ENCODE data around the gene ADISSP. TPM values are rescaled to one million over a fixed set of nuclear protein-coding genes. Genes with fewer than 3 reads are reported as not detected.

The ADISSP gene
- total RNA-seq, 2 donors from 2014 or later = 7.8 to 20.4 TPM

DNA sequence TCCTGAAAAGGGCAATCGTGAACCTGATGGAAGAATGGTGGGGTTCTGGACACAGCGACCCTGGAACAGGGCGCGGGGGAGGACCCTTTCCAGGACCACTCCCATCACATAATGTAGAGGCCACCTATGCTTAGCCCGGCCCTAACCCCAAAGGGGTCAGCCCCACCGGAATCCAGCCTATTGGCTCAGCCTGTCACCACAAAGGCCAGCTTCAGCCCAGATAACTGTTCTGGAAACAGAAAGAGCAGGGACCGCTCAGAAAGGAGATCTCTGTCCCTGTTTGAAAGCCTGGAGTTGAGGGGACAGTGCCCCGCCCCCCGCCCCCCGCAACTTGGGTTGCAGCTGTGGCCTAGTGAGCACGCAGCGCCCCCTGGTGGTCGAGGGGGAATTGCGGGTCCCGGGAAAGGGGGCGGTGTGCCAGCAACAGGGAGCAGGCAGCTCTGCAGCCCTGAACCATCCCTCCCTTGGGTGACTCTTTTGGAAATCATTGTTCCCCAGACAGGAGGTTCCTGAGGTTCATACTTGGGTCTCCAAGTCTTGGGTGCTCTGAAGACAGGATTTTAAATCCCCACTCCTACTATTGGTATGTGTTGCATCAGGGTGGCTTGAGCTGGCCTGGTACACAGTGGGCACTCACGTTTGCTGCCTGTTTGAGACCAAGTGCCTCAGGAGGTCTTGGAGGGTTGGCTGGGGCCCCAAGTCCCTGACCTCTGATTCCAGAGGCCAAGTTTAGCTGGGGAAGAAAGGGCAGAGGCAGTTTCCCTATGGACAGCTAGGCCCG lies 56.7 kb downstream of the ADISSP start:
- Histone ChIP-seq H3K27me3 (replicated peaks; ENCODE audit: insufficient read depth) (no peaks in the 10 kb centered on the region), H3K4me1 (ENCODE audit: control insufficient read depth in 1 of 2, low read depth in 2 of 2) (peaks cover 4 to 12% of the 10 kb centered on the region in 2 donors), H3K4me3 (peak overlapping the region; percentile 31), H3K27ac (no peak overlapping the region), H3K36me3 (no peaks in the 10 kb centered on the region), H3K9me3 (no peaks in the 10 kb centered on the region)
- ATAC-seq (ENCODE audit: insufficient number of reproducible peaks, low FRiP score, low read depth) (no peak), DNase-seq (ENCODE audit: low spot score) (no peak)
- TF ChIP-seq, protein P1, sequence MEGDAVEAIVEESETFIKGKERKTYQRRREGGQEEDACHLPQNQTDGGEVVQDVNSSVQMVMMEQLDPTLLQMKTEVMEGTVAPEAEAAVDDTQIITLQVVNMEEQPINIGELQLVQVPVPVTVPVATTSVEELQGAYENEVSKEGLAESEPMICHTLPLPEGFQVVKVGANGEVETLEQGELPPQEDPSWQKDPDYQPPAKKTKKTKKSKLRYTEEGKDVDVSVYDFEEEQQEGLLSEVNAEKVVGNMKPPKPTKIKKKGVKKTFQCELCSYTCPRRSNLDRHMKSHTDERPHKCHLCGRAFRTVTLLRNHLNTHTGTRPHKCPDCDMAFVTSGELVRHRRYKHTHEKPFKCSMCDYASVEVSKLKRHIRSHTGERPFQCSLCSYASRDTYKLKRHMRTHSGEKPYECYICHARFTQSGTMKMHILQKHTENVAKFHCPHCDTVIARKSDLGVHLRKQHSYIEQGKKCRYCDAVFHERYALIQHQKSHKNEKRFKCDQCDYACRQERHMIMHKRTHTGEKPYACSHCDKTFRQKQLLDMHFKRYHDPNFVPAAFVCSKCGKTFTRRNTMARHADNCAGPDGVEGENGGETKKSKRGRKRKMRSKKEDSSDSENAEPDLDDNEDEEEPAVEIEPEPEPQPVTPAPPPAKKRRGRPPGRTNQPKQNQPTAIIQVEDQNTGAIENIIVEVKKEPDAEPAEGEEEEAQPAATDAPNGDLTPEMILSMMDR (IDR thresholded peaks at IDR 0.05) = peak; percentile 96

DNA sequence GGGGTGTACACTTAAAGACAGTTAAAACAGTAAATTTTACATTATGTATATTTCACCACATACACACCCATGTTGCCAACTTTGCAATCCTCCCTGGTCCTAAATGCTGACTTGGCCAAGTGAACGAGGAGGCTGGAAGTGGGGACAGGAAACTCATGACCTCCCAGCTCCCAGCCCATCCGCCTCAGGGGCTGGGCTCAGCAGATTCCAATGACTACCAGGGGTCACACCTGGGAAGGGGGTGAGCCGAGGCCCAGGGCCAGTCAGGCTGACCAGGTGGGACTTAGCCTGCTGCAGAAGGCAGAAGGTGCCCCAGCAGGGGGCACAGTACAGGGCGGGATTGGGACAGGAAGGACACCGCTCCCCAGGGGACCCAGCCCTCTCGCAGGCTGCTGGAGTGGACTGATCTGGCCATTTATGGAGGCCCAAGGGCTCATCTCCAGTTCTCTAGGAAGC lies 57.5 kb downstream of the ADISSP start:
- H3K9me3 ChIP-seq = no peaks in the 10 kb centered on the region
- TF ChIP-seq, protein P1 (IDR thresholded peaks at IDR 0.05) = no peak
- ATAC-seq (ENCODE audit: insufficient number of reproducible peaks, low FRiP score, low read depth) (no peak), DNase-seq (ENCODE audit: low spot score) (no peak)
- H3K27ac ChIP-seq = no peak overlapping the region
- no peak overlapping the region for H3K4me3 ChIP-seq
- no peaks in the 10 kb centered on the region for H3K36me3 ChIP-seq
- peaks cover 4 to 12% of the 10 kb centered on the region in 2 donors for H3K4me1 ChIP-seq (ENCODE audit: control insufficient read depth in 1 of 2, low read depth in 2 of 2)
- H3K27me3 ChIP-seq (replicated peaks; ENCODE audit: insufficient read depth) = no peaks in the 10 kb centered on the region

DNA sequence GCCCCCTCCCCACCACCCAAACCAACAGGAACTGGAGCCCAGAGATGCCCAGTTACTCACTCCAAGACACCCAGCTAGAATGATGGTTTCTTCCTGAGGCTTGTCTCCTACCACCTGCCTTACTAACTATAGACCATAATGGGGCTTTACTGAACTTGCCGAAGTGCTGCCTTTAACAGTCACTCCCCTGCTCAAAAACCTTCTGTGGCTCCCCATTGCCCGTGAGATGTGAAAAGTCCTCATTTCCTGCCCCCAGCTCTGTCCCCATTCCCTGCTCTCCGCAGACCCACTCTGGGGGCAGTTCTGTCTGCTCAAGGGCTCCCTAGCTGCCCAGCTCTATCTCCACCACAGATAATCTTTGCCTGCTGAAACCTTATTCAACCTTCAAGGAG lies 60.0 kb downstream of the ADISSP start:
- no peaks in the 10 kb centered on the region for H3K27me3 ChIP-seq (replicated peaks; ENCODE audit: insufficient read depth)
- H3K36me3 ChIP-seq = no peaks in the 10 kb centered on the region
- no peak overlapping the region for H3K4me3 ChIP-seq
- TF ChIP-seq, protein P1 (IDR thresholded peaks at IDR 0.05) = no peak
- peaks cover 4 to 12% of the 10 kb centered on the region in 2 donors for H3K4me1 ChIP-seq (ENCODE audit: control insufficient read depth in 1 of 2, low read depth in 2 of 2)
- H3K27ac ChIP-seq = peak overlapping the region in 1 of 2 donors; percentile 43
- no peaks in the 10 kb centered on the region for H3K9me3 ChIP-seq
- no peak for ATAC-seq (ENCODE audit: insufficient number of reproducible peaks, low FRiP score, low read depth)
- no peak for DNase-seq (ENCODE audit: low spot score)

DNA sequence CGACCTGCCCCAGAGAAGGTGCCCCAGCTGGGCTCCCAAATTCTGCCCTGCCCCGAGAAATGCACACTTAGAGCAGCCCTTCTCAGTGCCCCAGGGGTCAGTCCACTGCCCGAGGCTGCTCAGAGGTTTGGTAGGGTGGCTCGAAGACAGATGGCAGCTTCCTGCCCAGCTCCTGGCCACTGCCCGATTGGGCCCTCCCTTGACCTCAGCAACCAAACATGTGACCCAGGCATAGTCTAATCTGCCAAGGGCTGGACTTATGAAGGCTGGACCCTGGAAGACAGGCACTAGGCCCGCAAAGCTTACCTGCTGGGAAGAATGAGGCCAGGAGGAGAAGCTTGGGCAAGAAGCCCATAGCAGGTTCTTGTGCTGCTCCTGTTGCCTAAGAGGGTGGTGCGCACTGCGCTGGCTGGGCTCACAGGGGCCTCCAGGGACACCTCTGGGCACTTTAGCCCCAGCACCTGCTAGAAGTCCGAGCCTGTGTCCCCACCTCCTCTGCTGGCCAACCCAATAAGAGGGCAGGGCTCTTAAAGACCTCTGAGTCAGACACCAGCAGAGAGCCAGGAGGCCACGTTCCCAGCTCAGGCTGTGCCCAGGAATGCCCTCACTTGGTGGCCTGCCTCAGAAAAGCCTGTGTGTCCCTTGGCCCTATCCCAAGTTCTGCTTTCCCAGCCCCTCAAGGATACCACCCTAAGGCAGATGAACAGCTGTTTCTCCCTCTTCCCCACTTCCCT lies 60.6 kb downstream of the ADISSP start:
- peak overlapping the region; percentile 2 to 43 for H3K27ac ChIP-seq
- DNase-seq (ENCODE audit: low spot score) = peak; percentile 39
- no peaks in the 10 kb centered on the region for H3K27me3 ChIP-seq (replicated peaks; ENCODE audit: insufficient read depth)
- no peaks in the 10 kb centered on the region for H3K36me3 ChIP-seq
- TF ChIP-seq, protein P1 (IDR thresholded peaks at IDR 0.05) = no peak
- ATAC-seq (ENCODE audit: insufficient number of reproducible peaks, low FRiP score, low read depth) = peak; percentile 61
- no peak overlapping the region for H3K4me3 ChIP-seq
- no peaks in the 10 kb centered on the region for H3K9me3 ChIP-seq
- H3K4me1 ChIP-seq (ENCODE audit: control insufficient read depth in 1 of 2, low read depth in 2 of 2) = peaks cover 4 to 12% of the 10 kb centered on the region in 2 donors

Data from thoracic aorta (tissue), 2 donors.